BLaER1 (cell line): ENCODE data around the gene ASTN2.

ENCODE experiments used
- H3K27ac ChIP-seq: shearing (Covaris generic); formaldehyde crosslinking; 2 replicates; pipeline ENCODE4 v1.8.1; 2022
- H3K27me3 ChIP-seq: shearing (Covaris generic); formaldehyde crosslinking; 2 replicates; pipeline ENCODE4 v1.8.1; 2022
- H3K36me3 ChIP-seq: shearing (Covaris generic); formaldehyde crosslinking; 2 replicates; pipeline ENCODE4 v1.8.1; 2022
- H3K4me1 ChIP-seq: shearing (Covaris generic); formaldehyde crosslinking; 2 replicates; pipeline ENCODE4 v1.8.1; 2022
- H3K4me2 ChIP-seq: shearing (Covaris generic); formaldehyde crosslinking; 2 replicates; pipeline ENCODE4 v1.8.1; 2022
- H3K4me3 ChIP-seq: shearing (Covaris generic); formaldehyde crosslinking; 2 replicates; pipeline ENCODE4 v1.8.1; 2022
- H3K9ac ChIP-seq: shearing (Covaris generic); formaldehyde crosslinking; 2 replicates; pipeline ENCODE4 v1.8.1; 2022
- H3K9me3 ChIP-seq: shearing (Covaris generic); formaldehyde crosslinking; 2 replicates; pipeline ENCODE4 v1.8.1; 2022
- H4K20me1 ChIP-seq: shearing (Covaris generic); formaldehyde crosslinking; 2 replicates; pipeline ENCODE4 v1.8.1; 2022
- Cebpa-rat ChIP-seq: shearing (Covaris generic); IDR thresholded peaks from 2 replicates; pipeline ENCODE4 v1.8.1; 2022

The ASTN2 gene

DNA sequence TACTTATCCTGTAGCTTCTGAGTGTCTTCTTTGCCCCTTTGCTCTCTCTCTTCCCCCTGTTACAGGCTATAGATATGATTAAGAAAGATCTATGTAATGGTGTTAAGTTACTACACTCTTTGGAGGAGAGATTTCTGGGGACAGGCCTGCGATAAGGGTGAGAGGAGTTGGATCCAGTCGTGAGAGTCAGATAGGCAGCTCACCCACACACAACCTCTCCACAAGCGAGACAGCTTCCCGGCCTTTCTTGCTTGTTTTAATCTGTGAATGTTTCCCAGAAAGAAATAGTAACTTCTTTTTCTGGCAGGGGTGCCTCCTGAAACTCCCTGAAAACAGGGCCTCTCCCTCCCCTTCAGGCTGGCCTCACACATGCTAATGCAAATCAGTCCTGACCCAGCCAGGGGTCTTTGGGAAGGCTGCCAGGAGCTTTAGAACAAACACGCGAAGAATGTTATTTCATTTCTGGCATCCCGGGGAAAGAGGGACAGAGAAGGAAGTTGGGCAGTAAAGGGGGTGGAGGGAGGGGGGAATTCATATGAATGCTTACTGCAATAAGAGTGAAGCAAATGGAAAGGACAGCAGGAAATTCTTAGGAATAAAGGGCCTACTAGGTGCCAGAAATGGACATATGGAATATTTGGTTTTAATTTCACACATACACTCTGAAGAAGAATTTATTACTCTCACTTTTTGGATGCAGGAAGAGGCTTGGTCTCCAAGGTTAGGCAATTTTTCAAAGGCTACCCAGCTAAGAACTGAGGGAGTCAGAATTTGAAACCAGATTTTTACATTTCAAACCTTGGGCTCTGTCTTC is 943.6 kb downstream of the ASTN2 start:
- Histone ChIP-seq H3K27ac (no peak overlapping the region), H3K4me1 (0 out of 2 replicates have a peak, but pooled peaks cover 5% of the 10 kb centered on the region), H3K4me2 (no peak overlapping the region), H3K9ac (no peak overlapping the region), H4K20me1 (no peaks in the 10 kb centered on the region), H3K36me3 (no peaks in the 10 kb centered on the region), H3K27me3 (no peaks in the 10 kb centered on the region), H3K4me3 (no peak overlapping the region), H3K9me3 (no peaks in the 10 kb centered on the region)
- TF ChIP-seq Cebpa-rat = no peak

DNA sequence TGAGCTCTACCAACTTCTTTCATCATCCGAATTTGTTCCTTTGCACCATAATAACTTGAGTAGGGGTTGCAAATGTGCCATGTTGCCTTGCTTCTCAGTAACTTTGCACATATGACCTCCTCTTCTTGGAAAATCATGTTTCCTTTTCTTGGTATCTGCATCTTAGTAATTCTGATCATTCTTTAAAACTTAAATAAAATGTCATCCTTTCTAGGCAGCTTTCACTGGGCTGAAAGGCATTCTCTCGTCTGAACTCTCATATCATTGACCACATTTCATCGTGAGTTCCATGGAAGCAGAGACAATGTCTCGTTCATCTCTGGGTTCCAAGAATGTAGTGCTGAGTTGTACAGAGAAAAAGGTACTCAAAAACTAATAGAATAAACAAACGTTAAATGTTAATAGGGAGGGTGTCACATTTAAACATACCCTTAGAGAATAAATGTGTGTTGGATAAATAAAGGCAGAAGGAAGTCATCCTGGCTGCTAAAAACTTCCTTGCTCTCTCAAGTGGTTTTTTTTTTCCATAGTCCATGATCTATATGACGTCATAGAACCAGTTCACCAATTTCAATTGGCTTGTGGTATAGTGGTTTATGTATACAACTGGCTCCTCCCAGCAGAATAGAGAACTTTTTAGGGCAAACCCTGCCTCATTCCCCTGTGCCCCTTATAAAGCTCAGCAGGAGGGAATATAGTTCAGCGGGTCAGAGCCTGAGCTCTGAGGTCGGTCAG is 945.9 kb downstream of the ASTN2 start:
- H3K36me3 ChIP-seq = no peaks in the 10 kb centered on the region
- no peaks in the 10 kb centered on the region for H3K9me3 ChIP-seq
- H3K27ac ChIP-seq = no peak overlapping the region
- no peaks in the 10 kb centered on the region for H3K27me3 ChIP-seq
- no peak overlapping the region for H3K4me3 ChIP-seq
- TF ChIP-seq Cebpa-rat = no peak
- no peak overlapping the region for H3K9ac ChIP-seq
- H4K20me1 ChIP-seq = no peaks in the 10 kb centered on the region
- H3K4me1 ChIP-seq = 0 out of 2 replicates have a peak, but pooled peaks cover 5% of the 10 kb centered on the region
- no peak overlapping the region for H3K4me2 ChIP-seq

DNA sequence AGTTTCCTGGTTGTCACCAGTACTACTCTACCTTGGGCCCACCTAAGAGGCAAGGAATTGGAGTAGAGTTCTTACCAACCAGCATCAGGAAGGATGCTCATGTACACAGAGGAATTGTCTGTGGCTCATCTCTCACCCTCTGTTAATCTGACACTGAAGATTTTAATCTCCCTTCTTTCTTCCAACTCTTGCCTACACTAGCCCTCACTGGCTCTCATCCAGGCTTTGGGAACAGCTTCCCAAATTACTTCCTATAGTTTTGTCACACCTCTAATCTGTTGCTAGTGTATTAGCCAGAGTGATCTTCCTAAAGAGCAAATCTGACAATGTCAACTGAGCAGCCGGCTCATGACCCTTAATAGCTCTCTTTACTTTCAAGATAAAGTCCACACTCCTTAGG is 946.5 kb downstream of the ASTN2 start:
- Histone ChIP-seq H3K4me1 (0 out of 2 replicates have a peak, but pooled peaks cover 5% of the 10 kb centered on the region), H3K4me3 (no peak overlapping the region), H3K4me2 (no peak overlapping the region), H3K9me3 (no peaks in the 10 kb centered on the region), H3K27me3 (no peaks in the 10 kb centered on the region), H3K9ac (no peak overlapping the region), H4K20me1 (no peaks in the 10 kb centered on the region), H3K27ac (no peak overlapping the region), H3K36me3 (no peaks in the 10 kb centered on the region)
- no peak for TF ChIP-seq Cebpa-rat

DNA sequence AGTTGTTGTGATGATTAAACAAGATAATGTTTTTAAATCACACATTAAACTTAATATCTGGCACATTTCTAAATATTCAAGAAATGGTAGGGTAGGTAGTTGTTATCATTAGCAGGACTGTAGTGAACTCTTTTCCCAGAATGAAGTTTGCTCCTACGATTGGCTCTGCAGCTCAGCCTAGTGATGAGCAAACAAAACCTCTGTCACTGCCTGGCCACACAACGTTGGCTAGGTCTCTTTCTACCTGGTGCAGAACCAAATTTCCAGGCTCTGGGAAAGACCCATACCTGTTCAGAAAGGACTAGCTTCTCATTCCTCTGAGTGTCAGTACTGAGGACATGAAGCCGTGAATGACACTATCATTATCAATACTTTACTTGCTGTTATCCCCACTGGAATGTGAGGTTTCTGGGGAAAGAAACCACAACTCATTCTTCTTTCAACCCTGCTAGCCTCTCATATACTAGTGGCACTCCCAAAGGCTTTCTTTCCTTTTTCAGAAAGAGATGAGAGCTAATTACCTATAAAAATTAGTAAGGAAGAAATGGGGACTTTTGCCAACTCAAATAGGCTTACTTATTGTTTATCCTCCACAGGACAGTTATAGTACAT is 947.0 kb downstream of the ASTN2 start:
- Histone ChIP-seq H4K20me1 (no peaks in the 10 kb centered on the region), H3K9ac (no peak overlapping the region), H3K27ac (no peak overlapping the region), H3K36me3 (no peaks in the 10 kb centered on the region), H3K4me1 (0 out of 2 replicates have a peak, but pooled peaks cover 5% of the 10 kb centered on the region), H3K27me3 (no peaks in the 10 kb centered on the region), H3K4me2 (no peak overlapping the region), H3K9me3 (no peaks in the 10 kb centered on the region), H3K4me3 (no peak overlapping the region)
- TF ChIP-seq Cebpa-rat = no peak

DNA sequence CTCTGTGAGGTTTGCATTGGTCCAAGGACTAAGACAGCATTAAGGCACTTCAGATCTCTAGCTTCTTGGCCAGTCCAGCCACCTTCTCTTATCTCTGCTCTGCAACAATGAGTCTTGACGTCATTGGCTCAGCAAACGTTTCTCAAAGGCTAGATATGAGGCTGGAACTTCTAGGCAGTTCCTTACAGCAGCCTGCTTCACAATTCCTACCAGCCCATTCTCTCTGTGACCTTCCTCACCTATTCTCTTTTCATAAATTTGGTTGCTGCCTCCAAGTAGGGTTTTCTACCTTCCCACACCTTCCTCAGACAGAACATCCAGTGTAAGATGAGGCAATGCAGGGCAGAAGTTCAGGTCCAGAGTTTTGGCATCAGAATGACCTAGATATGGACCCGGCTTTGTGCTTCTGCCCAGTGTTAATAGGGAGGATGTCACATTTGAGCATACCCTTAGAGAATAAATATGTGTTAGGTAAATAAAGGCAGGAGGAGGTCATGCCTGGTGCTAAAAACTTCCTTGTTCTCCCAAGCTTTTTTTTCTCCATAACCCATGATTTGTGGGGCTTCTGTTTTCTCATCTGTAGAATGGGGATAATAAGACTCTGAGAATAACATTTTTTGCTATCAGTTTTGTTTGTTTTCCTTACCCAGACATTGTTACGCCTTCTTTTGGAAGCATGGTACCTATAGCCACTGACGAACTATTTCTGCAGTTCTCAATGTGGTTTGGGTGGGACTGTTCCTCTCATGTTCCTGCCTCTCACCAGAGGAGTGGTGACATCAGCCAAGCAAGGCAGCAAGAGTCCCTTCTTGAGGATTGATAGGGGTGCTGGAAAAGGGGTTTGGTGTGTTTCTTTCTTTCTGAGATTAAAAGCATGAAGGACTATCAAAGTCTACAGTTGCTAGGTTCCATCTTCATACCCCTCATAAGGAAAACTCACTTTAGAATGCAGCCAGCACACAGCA is 948.3 kb downstream of the ASTN2 start:
- Histone ChIP-seq H3K9me3 (no peaks in the 10 kb centered on the region), H3K9ac (no peak overlapping the region), H3K4me3 (no peak overlapping the region), H3K36me3 (no peaks in the 10 kb centered on the region), H3K27me3 (no peaks in the 10 kb centered on the region), H3K27ac (no peak overlapping the region), H3K4me2 (no peak overlapping the region), H4K20me1 (no peaks in the 10 kb centered on the region), H3K4me1 (0 out of 2 replicates have a peak, but pooled peaks cover 5% of the 10 kb centered on the region)
- no peak for TF ChIP-seq Cebpa-rat

DNA sequence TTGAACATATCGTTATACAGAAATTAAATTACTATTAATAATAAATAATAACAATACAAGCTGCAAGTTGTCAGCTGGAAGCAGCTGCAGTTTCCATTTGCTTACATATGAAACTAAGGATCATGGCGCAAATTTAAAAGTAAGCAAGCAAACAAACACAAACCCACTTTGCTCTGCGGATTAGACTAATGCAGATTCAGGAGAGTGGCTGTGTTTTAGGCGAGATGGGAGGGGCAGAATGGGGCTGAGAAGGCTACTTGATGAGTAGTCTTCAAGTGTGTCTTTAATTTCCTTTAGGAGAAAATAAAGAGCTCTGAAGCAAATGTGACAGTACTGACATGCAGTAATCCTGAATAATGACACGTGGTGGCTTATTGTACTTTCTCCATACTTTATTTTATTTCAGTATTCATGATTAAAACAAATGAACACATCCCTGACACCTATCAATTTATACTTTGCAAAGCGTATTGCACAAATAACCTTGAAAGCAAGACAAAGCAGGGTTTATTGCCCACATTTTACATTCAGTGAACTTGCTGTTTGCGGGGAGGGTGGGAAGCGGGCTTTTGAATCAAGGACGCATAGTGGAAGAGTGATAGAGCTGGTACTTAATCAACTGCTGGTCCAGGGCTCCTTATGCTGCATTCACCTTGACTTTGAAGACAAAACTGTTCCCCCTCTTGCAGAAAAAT is 949.1 kb downstream of the ASTN2 start:
- H3K9me3 ChIP-seq = no peaks in the 10 kb centered on the region
- H3K4me1 ChIP-seq = 0 out of 2 replicates have a peak, but pooled peaks cover 5% of the 10 kb centered on the region
- H3K27me3 ChIP-seq = no peaks in the 10 kb centered on the region
- no peaks in the 10 kb centered on the region for H4K20me1 ChIP-seq
- no peak for TF ChIP-seq Cebpa-rat
- no peak overlapping the region for H3K27ac ChIP-seq
- no peaks in the 10 kb centered on the region for H3K36me3 ChIP-seq
- no peak overlapping the region for H3K4me3 ChIP-seq
- H3K4me2 ChIP-seq = no peak overlapping the region
- no peak overlapping the region for H3K9ac ChIP-seq

DNA sequence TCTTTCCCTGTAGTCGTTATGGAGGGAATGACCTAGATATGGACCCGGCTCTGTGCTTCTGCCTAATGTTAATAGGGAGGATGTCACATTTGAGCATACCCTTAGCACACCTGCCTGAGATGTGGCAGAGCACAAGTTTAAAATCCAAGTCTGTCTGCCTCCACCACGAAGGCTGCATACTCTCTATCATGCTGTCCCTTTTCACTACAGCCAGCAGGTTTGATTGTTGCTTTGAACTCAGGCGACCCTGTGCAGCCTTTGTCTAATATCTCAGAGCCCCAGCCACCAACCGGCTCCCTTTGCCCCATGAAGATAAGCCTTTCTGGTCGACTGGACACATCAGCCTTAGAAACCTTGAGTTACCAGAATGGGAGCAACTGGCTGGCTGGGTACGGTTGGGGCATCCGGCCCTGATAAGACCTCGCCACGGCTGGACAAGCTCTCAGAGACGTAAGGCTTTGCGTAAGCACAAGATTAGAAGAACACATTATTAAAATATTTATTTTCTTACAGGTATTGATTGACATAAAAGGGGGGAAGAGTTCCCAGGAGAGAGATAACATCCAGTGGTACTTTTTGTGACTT is 949.8 kb downstream of the ASTN2 start:
- H3K27me3 ChIP-seq = no peaks in the 10 kb centered on the region
- no peak overlapping the region for H3K27ac ChIP-seq
- TF ChIP-seq Cebpa-rat = no peak
- no peaks in the 10 kb centered on the region for H4K20me1 ChIP-seq
- H3K9ac ChIP-seq = no peak overlapping the region
- no peak overlapping the region for H3K4me3 ChIP-seq
- H3K4me1 ChIP-seq = 0 out of 2 replicates have a peak, but pooled peaks cover 5% of the 10 kb centered on the region
- H3K4me2 ChIP-seq = no peak overlapping the region
- no peaks in the 10 kb centered on the region for H3K9me3 ChIP-seq
- no peaks in the 10 kb centered on the region for H3K36me3 ChIP-seq

DNA sequence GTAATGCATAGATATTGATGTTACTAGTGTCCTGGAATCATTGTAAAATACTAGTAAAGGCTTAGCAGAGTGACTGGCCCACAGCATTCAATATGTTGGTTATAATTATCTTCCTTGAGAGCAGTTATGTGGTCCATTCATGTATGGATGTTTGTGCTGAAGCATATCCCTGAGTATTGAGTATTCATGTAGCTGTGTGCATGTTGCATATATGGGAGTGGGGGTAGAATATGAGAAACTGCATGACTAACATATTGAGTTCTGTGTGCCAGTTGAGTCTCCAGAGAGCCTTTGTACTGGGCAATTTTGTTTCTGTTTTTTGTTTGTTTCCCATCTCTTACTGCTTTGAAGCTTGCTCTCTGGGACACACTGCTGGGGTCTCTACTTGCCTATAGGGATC is 950.4 kb downstream of the ASTN2 start:
- Histone ChIP-seq H3K9ac (no peak overlapping the region), H4K20me1 (no peaks in the 10 kb centered on the region), H3K4me2 (no peak overlapping the region), H3K4me1 (0 out of 2 replicates have a peak, but pooled peaks cover 5% of the 10 kb centered on the region), H3K9me3 (no peaks in the 10 kb centered on the region), H3K36me3 (no peaks in the 10 kb centered on the region), H3K27me3 (no peaks in the 10 kb centered on the region), H3K4me3 (no peak overlapping the region), H3K27ac (no peak overlapping the region)
- TF ChIP-seq Cebpa-rat = no peak
